Neural cell (in vitro differentiated cells): Measurements from ENCODE around the gene HSPA1A. TPM values are rescaled to one million over a fixed set of nuclear protein-coding genes. Genes with fewer than 3 reads are reported as not detected.
A peak's percentile ranks its signal among the peaks of the same experiment; 100 is the strongest.

Experiments
- H2AFZ ChIP-seq: fragments of 200-600, 300-800 bp; sonication (generic), shearing (Covaris generic); 2 replicates; pipeline ENCODE4 v1.6.0; 2014; ENCODE audit warnings: low read depth, mild to moderate bottlenecking, antibody characterized with exemption, low read length, moderate library complexity
- H3F3A ChIP-seq: fragments of 200-600 bp; shearing (Covaris generic); 2 replicates; pipeline ENCODE4 v1.6.1; 2016; ENCODE audit warnings: mild to moderate bottlenecking, moderate library complexity, mixed read lengths, antibody characterized with exemption, low read length; ENCODE audit not compliant: insufficient read depth, poor library complexity, severe bottlenecking
- H3K27ac ChIP-seq: fragments of 200-600, 300-800 bp; sonication (generic), shearing (Covaris generic); 2 replicates; pipeline ENCODE4 v1.5.1; 2014; ENCODE audit warnings: mild to moderate bottlenecking, low read length, moderate library complexity
- H3K27me3 ChIP-seq: fragments of 300-800, 200-600 bp; sonication (generic), shearing (Covaris generic); 2 replicates; pipeline ENCODE4 v1.6.0; 2014; ENCODE audit warnings: mild to moderate bottlenecking, low read depth, low read length, moderate library complexity; ENCODE audit not compliant: insufficient read depth
- H3K36me3 ChIP-seq: fragments of 300-800, 200-600 bp; sonication (generic), shearing (Covaris generic); 2 replicates; pipeline ENCODE4 v1.5.1; 2014; ENCODE audit warnings: mild to moderate bottlenecking, antibody characterized with exemption, low read length, moderate library complexity; ENCODE audit not compliant: insufficient read depth
- H3K4me2 ChIP-seq: fragments of 300-800, 200-600 bp; sonication (generic), shearing (Covaris generic); 2 replicates; pipeline ENCODE4 v1.6.0; 2014; ENCODE audit warnings: mild to moderate bottlenecking, low read length
- H3K4me3 ChIP-seq: fragments of 300-800, 200-600 bp; sonication (generic), shearing (Covaris generic); 2 replicates; pipeline ENCODE4 v1.5.1; 2014; ENCODE audit warnings: mild to moderate bottlenecking, low read length, moderate library complexity
- H3K79me2 ChIP-seq: fragments of 200-600 bp; shearing (Covaris generic); replicated peaks from 2 replicates; pipeline ENCODE4 v1.6.0; 2014; ENCODE audit warnings: mild to moderate bottlenecking, low read length, moderate library complexity; ENCODE audit not compliant: insufficient read depth
- H3K9ac ChIP-seq: fragments of 300-800, 200-600 bp; sonication (generic), shearing (Covaris generic); 2 replicates; pipeline ENCODE4 v1.6.1; 2016; ENCODE audit warnings: mild to moderate bottlenecking, low read length, mixed read lengths
- H3K9me2 ChIP-seq: fragments of 200-600 bp; shearing (Covaris generic); 2 replicates; pipeline ENCODE4 v1.6.1; 2016; ENCODE audit warnings: mild to moderate bottlenecking, low read length, mixed read lengths; ENCODE audit not compliant: insufficient read depth
- H3K9me3 ChIP-seq: fragments of 200-600, 300-800 bp; sonication (generic), shearing (Covaris generic); 2 replicates; pipeline ENCODE4 v1.6.1; 2016; ENCODE audit warnings: mild to moderate bottlenecking, mixed run types, low read length, moderate library complexity, mixed read lengths
- H4K20me1 ChIP-seq: fragments of 200-600 bp; shearing (Covaris generic); 2 replicates; pipeline ENCODE4 v1.6.1; 2016; ENCODE audit warnings: mild to moderate bottlenecking, mixed run types; ENCODE audit not compliant: insufficient read depth
- CTCF ChIP-seq: fragments of 450-650 bp; IDR thresholded peaks from 2 replicates; pipeline ENCODE4 v1.5.1; 2014; ENCODE audit warnings: antibody characterized with exemption, mild to moderate bottlenecking, moderate library complexity; ENCODE audit not compliant: poor library complexity, severe bottlenecking
- EP300 ChIP-seq: fragments of 450-650 bp; conservative IDR thresholded peaks from 2 replicates; pipeline ENCODE4 v1.6.1; 2014; ENCODE audit warnings: antibody characterized with exemption, mild to moderate bottlenecking, moderate library complexity; ENCODE audit not compliant: poor library complexity, severe bottlenecking
- EZH2 ChIP-seq: fragments of 200-600, 300-800 bp; shearing (Covaris generic), sonication (generic); IDR thresholded peaks from 2 replicates; pipeline ENCODE4 v1.6.1; 2014; ENCODE audit warnings: antibody characterized with exemption, low read length, borderline replicate concordance, mild to moderate bottlenecking; ENCODE audit not compliant: insufficient read depth, poor library complexity, severe bottlenecking
- MXI1 ChIP-seq: fragments of 450-650 bp; conservative IDR thresholded peaks from 2 replicates; pipeline ENCODE4 v1.6.1; 2014; ENCODE audit warnings: antibody characterized with exemption, mild to moderate bottlenecking; ENCODE audit not compliant: poor library complexity, severe bottlenecking
- POLR2AphosphoS5 ChIP-seq: IDR thresholded peaks from 2 replicates; pipeline ENCODE4 v1.6.1; 2012
- RAD21 ChIP-seq: fragments of 450-650 bp; conservative IDR thresholded peaks from 2 replicates; pipeline ENCODE4 v1.6.1; 2014; ENCODE audit warnings: antibody characterized with exemption, mild to moderate bottlenecking, moderate library complexity
- SMC3 ChIP-seq: fragments of 450-650 bp; conservative IDR thresholded peaks from 2 replicates; pipeline ENCODE4 v1.6.1; 2014; ENCODE audit warnings: antibody characterized with exemption, mild to moderate bottlenecking, moderate library complexity; ENCODE audit not compliant: poor library complexity
- TAF1 ChIP-seq: IDR thresholded peaks from 2 replicates; pipeline ENCODE4 v1.6.1; 2012; ENCODE audit warnings: low read depth
- polyA plus RNA-seq: library from polyadenylated mRNA; depleted of rRNA; stranded (reverse); fragments of >200 nt; gene quantifications from 2 replicates; pipeline ENCODE4 v1.2.3, GENCODE V29; 2014
- TF ChIP-seq, protein P1 (sequence below): IDR thresholded peaks from 2 replicates; pipeline ENCODE4 v1.6.1; 2012; ENCODE audit warnings: borderline replicate concordance

The HSPA1A gene
- polyA plus RNA-seq, 1 donor from 2014 or later: 50.9 TPM

DNA sequence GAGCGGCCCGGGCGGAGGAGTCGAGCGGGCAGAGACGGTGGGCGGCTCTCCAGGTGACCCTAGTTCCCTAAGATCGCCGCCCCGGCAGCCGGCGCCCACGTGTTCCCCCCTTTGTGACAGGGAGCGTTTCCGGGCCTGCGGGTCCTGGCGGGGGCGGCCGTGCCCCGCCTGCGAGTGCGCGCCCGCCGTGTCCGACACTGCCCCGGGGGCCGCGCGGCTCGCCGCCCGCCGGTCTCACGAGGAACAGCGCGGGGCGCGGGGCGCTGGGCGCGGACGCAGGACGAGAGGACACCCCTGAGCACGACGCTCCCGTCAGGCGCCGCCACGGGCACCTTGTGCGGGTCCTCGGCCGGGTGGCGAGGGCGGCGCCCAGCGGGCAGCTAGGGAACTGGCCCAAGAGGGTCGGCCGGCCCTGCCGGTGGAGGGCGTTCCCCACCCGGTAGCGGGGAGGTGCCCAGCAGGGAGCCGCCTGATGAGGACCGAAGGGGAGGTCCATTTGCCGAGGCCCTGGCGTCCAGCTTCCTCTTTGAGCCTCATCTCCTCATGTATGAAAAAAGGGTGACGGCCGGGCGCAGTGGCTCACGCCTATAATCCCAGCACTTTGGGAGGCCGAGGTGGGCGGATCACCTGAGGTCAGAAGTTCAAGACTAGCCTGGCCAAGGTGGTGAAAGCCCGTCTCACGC, 19.6 kb upstream of the HSPA1A start, which contains the start of gene VARS1:
Gene VARS1, minus strand, starts transcription at position 137 of the 683 bp plus-strand sequence. CDS start 535 bp downstream, outside the sequence.
- Histone ChIP-seq H3K4me3 (peak within 1 kb of the TSS; percentile 100), H3F3A (no peaks in the 10 kb centered on the region), H3K4me2 (peak within 1 kb of the TSS; percentile 100), H3K9me2 (no peaks in the 10 kb centered on the region), H3K36me3 (no peaks in the 10 kb centered on the region), H4K20me1 (no peaks in the 10 kb centered on the region), H2AFZ (peak within 1 kb of the TSS; percentile 53), H3K9ac (peak within 1 kb of the TSS; percentile 89), H3K27ac (peak within 1 kb of the TSS; percentile 62), H3K9me3 (no peaks in the 10 kb centered on the region), H3K79me2 (peaks cover 18% of the 10 kb centered on the region), H3K27me3 (no peaks in the 10 kb centered on the region)
- TF ChIP-seq MXI1 (peak; percentile 98), CTCF (peak; percentile 99), EZH2 (no peak), SMC3 (peak; percentile 88), TAF1 (no peak), EP300 (peak; percentile 70), POLR2AphosphoS5 (peak; percentile 65), RAD21 (peak; percentile 76)
- TF ChIP-seq, protein P1, sequence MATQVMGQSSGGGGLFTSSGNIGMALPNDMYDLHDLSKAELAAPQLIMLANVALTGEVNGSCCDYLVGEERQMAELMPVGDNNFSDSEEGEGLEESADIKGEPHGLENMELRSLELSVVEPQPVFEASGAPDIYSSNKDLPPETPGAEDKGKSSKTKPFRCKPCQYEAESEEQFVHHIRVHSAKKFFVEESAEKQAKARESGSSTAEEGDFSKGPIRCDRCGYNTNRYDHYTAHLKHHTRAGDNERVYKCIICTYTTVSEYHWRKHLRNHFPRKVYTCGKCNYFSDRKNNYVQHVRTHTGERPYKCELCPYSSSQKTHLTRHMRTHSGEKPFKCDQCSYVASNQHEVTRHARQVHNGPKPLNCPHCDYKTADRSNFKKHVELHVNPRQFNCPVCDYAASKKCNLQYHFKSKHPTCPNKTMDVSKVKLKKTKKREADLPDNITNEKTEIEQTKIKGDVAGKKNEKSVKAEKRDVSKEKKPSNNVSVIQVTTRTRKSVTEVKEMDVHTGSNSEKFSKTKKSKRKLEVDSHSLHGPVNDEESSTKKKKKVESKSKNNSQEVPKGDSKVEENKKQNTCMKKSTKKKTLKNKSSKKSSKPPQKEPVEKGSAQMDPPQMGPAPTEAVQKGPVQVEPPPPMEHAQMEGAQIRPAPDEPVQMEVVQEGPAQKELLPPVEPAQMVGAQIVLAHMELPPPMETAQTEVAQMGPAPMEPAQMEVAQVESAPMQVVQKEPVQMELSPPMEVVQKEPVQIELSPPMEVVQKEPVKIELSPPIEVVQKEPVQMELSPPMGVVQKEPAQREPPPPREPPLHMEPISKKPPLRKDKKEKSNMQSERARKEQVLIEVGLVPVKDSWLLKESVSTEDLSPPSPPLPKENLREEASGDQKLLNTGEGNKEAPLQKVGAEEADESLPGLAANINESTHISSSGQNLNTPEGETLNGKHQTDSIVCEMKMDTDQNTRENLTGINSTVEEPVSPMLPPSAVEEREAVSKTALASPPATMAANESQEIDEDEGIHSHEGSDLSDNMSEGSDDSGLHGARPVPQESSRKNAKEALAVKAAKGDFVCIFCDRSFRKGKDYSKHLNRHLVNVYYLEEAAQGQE: no peak

GRCh38 chr6:31796993-31797385, 18.4 kb upstream of the HSPA1A start:
- H3K36me3 ChIP-seq: no peaks in the 10 kb centered on the region

More at GRCh38 chr6:31796993-31797385, 18.4 kb upstream of the HSPA1A start:
- H3K9me3 ChIP-seq: no peaks in the 10 kb centered on the region
- no peaks in the 10 kb centered on the region for H3K27me3 ChIP-seq
- no peaks in the 10 kb centered on the region for H3F3A ChIP-seq
- H3K4me3 ChIP-seq: no peak overlapping the region
- H3K9ac ChIP-seq: no peak overlapping the region
- H2AFZ ChIP-seq: no peak overlapping the region
- no peak for TF ChIP-seq TAF1
- TF ChIP-seq CTCF: no peak
- TF ChIP-seq, protein P1: no peak
- no peak for TF ChIP-seq RAD21
- TF ChIP-seq EP300: no peak
- no peak for TF ChIP-seq POLR2AphosphoS5
- no peak for TF ChIP-seq EZH2
- TF ChIP-seq SMC3: no peak
- TF ChIP-seq MXI1: no peak
- H3K27ac ChIP-seq: no peak overlapping the region
- no peaks in the 10 kb centered on the region for H4K20me1 ChIP-seq
- peaks cover 18% of the 10 kb centered on the region for H3K79me2 ChIP-seq
- H3K9me2 ChIP-seq: no peaks in the 10 kb centered on the region
- no peak overlapping the region for H3K4me2 ChIP-seq
